Chondrocyte (in vitro differentiated cells): ENCODE measurements around the gene PIM3. TPM values are rescaled to one million over a fixed set of nuclear protein-coding genes. Genes with fewer than 3 reads are reported as not detected.
A peak's percentile ranks its signal among the peaks of the same experiment; 100 is the strongest.

Source experiments
- DNase-seq: peaks from one replicate; pipeline ENCODE4 v3.0.0; 2021; ENCODE audit warnings: mixed read lengths, low spot score
- H3K27ac Mint-ChIP-seq: one replicate; pipeline ENCODE4 v1.8.0; 2021; ENCODE audit warnings: mild to moderate bottlenecking, moderate library complexity, mixed read lengths; ENCODE audit not compliant: unreplicated experiment
- H3K27me3 Mint-ChIP-seq: 2 replicates; pipeline ENCODE4 v1.8.0; 2021; ENCODE audit warnings: low read depth, mixed read lengths
- H3K36me3 Mint-ChIP-seq: 2 replicates; pipeline ENCODE4 v1.8.0; 2021; ENCODE audit warnings: low read depth, mixed read lengths
- H3K4me1 Mint-ChIP-seq: 2 replicates; pipeline ENCODE4 v1.8.0; 2021; ENCODE audit warnings: low read depth, mild to moderate bottlenecking, mixed read lengths
- H3K4me3 Mint-ChIP-seq: one replicate; pipeline ENCODE4 v1.8.0; 2021; ENCODE audit warnings: mild to moderate bottlenecking, moderate library complexity, mixed read lengths; ENCODE audit not compliant: unreplicated experiment
- H3K9me3 Mint-ChIP-seq: 2 replicates; pipeline ENCODE4 v1.8.0; 2021; ENCODE audit warnings: low read depth, mixed read lengths
- total RNA-seq: library from RNA; stranded (reverse); gene quantifications from 3 replicates; pipeline ENCODE4 v1.2.1, GENCODE V29; 2021
- TF ChIP-seq, protein P1 (sequence below): fragments of 200-600 bp; sonication (generic); IDR thresholded peaks from 2 replicates; pipeline ENCODE4 v1.5.0; 2021; ENCODE audit warnings: antibody characterized with exemption, mild to moderate bottlenecking, moderate library complexity

Gene PIM3
- total RNA-seq, 1 donor from 2014 or later, result 18.2 TPM

- Mint-ChIP-seq H3K36me3 (no peaks in the 10 kb centered on the region), H3K4me3 (no peak overlapping the region), H3K9me3 (no peaks in the 10 kb centered on the region), H3K27ac (no peak overlapping the region), H3K27me3 (no peaks in the 10 kb centered on the region), H3K4me1 (peaks cover 8% of the 10 kb centered on the region)
- TF ChIP-seq, protein P1, sequence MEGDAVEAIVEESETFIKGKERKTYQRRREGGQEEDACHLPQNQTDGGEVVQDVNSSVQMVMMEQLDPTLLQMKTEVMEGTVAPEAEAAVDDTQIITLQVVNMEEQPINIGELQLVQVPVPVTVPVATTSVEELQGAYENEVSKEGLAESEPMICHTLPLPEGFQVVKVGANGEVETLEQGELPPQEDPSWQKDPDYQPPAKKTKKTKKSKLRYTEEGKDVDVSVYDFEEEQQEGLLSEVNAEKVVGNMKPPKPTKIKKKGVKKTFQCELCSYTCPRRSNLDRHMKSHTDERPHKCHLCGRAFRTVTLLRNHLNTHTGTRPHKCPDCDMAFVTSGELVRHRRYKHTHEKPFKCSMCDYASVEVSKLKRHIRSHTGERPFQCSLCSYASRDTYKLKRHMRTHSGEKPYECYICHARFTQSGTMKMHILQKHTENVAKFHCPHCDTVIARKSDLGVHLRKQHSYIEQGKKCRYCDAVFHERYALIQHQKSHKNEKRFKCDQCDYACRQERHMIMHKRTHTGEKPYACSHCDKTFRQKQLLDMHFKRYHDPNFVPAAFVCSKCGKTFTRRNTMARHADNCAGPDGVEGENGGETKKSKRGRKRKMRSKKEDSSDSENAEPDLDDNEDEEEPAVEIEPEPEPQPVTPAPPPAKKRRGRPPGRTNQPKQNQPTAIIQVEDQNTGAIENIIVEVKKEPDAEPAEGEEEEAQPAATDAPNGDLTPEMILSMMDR, result no peak
- DNase-seq, result no peak
Observed at GRCh38 chr22:49956914-49957825, 3.4 kb upstream of the PIM3 start.

DNA sequence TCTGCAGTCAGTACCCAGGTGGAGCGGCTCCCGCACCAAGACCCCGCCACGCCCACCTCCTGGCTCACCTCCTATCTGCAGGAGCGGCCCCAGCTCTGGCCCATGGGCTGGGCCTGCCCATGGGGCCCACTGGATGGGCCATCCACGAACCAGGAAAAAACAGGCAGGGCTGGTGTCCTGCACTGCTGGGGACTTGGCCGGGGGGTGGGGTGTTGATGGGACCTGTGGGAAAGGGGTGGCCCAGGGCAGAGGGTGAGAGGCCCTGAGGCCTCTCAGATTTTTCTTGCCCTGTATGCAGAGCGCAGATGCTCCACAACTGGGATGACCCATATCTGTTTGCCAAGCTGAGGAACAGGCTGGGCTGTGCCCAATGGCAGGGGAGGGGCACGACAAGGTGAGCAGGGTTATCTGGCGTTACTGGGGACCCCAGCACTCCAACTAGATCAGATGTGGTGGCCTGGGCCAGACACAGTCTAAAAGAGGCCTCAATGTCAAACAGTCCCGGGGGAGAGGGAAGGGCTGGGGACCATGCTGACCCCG lies 2.7 kb upstream of the PIM3 start:
- Mint-ChIP-seq H3K36me3 (no peaks in the 10 kb centered on the region), H3K27me3 (no peaks in the 10 kb centered on the region), H3K4me3 (no peak overlapping the region), H3K4me1 (peaks cover 3% of the 10 kb centered on the region), H3K9me3 (no peaks in the 10 kb centered on the region), H3K27ac (no peak overlapping the region)
- TF ChIP-seq, protein P1, result no peak
- DNase-seq, result no peak

- DNase-seq, result no peak
- Mint-ChIP-seq H3K27me3 (no peaks in the 10 kb centered on the region), H3K4me1 (peaks cover 4% of the 10 kb centered on the region), H3K4me3 (peak overlapping the region; percentile 6), H3K36me3 (no peaks in the 10 kb centered on the region), H3K9me3 (no peaks in the 10 kb centered on the region), H3K27ac (no peak overlapping the region)
- TF ChIP-seq, protein P1, result no peak
Observed at GRCh38 chr22:49958366-49958921, 2.1 kb upstream of the PIM3 start.

DNA sequence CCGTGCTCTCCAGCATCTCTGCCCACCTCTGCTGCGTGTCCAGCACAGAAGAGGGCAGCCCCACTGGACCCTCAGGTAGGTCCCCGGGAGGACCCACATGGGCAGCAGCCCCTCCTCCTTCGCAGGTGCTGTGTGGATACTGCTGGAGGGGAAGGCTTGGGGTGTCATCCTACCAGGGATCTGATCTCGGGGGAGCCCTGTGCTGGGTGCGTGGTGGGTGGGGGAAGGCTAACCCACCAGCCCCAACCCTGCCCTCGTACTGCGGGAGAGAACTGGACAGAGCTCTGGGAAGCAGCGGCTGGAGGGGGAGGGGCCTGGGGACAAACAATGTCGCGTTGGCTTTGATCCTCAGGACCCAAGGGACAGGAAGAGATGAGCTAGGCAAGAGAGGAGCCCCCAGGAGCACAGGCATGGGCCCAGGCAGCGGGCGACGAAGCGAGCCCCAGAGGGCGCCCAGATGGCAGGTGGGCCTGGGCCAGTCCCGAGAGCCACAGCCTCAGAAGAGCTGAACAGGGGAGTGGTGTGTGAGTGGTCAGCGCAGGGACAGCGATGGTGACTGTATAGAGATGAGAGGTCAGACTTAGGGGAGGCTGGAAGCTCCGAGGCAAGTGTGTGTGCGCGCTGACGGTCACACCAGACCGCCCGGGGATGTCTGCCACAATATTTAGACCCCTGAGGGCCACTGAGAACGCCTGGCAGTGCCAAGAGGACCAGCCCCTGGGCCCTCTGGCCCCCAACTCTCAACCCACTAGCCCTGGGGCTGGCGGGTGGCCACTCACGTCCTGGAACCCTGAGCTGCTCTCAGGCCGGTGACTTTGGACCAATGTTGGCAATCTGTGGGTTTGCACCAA lies 1.4 kb upstream of the PIM3 start:
- Mint-ChIP-seq H3K36me3 (peaks cover 1% of the 10 kb centered on the region), H3K27me3 (no peaks in the 10 kb centered on the region), H3K9me3 (no peaks in the 10 kb centered on the region), H3K4me3 (peak overlapping the region; percentile 63), H3K27ac (no peak overlapping the region), H3K4me1 (peaks cover 10% of the 10 kb centered on the region)
- TF ChIP-seq, protein P1, result no peak
- DNase-seq, result no peak

GRCh38 chr22:49959782-49960158 lies 802 bp upstream of the PIM3 start:
- H3K27me3 Mint-ChIP-seq, result no peaks in the 10 kb centered on the region
- H3K4me3 Mint-ChIP-seq, result peak overlapping the region; percentile 63
- peaks cover 10% of the 10 kb centered on the region for H3K4me1 Mint-ChIP-seq
- TF ChIP-seq, protein P1, result peak; percentile 39
- peaks cover 1% of the 10 kb centered on the region for H3K36me3 Mint-ChIP-seq
- H3K9me3 Mint-ChIP-seq, result no peaks in the 10 kb centered on the region
- DNase-seq, result no peak
- no peak overlapping the region for H3K27ac Mint-ChIP-seq
